Measurements from ENCODE around the gene WFIKKN1. TPM values are rescaled to one million over a fixed set of nuclear protein-coding genes. Genes with fewer than 3 reads are reported as not detected.
A peak's percentile ranks its signal among the peaks of the same experiment; 100 is the strongest.

Gene WFIKKN1
- polyA plus RNA-seq, 10 donors: 0.18 to 0.79 (median 0.40) TPM

GRCh38 chr16:634996-635395, 4.2 kb downstream of the WFIKKN1 start:
- DNase-seq: no peak

GRCh38 chr16:635573-636205, 4.9 kb downstream of the WFIKKN1 start:
- no peak for DNase-seq

- DNase-seq: peak; percentile 94 to 98 (median 96)
Observed at GRCh38 chr16:636206-637080, 5.7 kb downstream of the WFIKKN1 start, which contains the start of gene METTL26. TSS of gene METTL26 (minus strand) at chr16:636305. CDS start at chr16:636290, 15 bp downstream.

- DNase-seq: peak; percentile 56 to 89 (median 89)
Observed at GRCh38 chr16:637081-638018, 6.6 kb downstream of the WFIKKN1 start.

- DNase-seq: no peak
Observed at GRCh38 chr16:638034-638543, 7.3 kb downstream of the WFIKKN1 start.

DNA sequence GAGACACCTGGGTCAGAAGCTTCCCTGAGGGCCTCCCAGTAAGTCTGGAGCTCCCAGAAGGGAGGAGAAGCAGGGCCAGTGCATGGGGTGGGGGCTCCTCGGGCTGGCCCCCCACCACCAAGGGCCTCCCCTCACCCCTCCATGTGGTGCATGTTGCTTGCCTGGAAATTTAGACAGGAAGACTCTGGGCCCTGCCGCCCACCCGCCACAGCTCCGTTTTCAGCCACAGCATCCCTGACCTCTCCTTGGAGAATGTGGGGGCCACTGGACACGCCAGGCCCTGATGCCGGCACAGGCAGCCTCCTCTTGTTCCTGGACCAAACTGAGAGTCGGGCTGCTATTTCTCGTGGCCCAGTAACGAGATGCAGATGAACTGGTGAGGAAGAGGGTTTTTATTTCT, 8.1 kb downstream of the WFIKKN1 start:
- no peak for DNase-seq

- no peak for DNase-seq
Observed at GRCh38 chr16:640614-641013, 9.8 kb downstream of the WFIKKN1 start.

- peak; percentile 62 to 83 (median 62) for DNase-seq
Observed at GRCh38 chr16:641326-642188, 10.8 kb downstream of the WFIKKN1 start, which contains the start of gene MCRIP2. TSS of gene MCRIP2 (plus strand) at chr16:641828. CDS start at chr16:641992, 164 bp downstream.

GRCh38 chr16:642189-643049, 11.6 kb downstream of the WFIKKN1 start:
- peak in 1 of 3 donors; percentile 56 for DNase-seq

DNA sequence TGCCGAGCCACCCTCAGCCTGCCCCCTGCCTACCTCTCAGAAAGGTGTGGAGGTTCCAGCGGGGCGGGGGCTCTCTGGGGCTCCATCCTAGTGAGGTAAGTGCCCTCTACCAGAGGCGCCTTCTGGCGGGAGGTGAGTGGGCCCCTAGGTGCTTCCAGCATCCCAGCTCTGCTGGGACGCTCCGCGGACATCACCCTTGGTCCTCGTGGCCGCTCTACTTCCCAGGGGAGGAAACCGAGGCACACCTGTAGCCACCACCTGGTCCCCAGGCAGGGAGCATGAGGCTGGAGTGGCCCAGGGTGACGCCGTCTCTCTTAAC, 12.2 kb downstream of the WFIKKN1 start:
- no peak for DNase-seq

GRCh38 chr16:644556-644955, 13.8 kb downstream of the WFIKKN1 start:
- DNase-seq: no peak

DNA sequence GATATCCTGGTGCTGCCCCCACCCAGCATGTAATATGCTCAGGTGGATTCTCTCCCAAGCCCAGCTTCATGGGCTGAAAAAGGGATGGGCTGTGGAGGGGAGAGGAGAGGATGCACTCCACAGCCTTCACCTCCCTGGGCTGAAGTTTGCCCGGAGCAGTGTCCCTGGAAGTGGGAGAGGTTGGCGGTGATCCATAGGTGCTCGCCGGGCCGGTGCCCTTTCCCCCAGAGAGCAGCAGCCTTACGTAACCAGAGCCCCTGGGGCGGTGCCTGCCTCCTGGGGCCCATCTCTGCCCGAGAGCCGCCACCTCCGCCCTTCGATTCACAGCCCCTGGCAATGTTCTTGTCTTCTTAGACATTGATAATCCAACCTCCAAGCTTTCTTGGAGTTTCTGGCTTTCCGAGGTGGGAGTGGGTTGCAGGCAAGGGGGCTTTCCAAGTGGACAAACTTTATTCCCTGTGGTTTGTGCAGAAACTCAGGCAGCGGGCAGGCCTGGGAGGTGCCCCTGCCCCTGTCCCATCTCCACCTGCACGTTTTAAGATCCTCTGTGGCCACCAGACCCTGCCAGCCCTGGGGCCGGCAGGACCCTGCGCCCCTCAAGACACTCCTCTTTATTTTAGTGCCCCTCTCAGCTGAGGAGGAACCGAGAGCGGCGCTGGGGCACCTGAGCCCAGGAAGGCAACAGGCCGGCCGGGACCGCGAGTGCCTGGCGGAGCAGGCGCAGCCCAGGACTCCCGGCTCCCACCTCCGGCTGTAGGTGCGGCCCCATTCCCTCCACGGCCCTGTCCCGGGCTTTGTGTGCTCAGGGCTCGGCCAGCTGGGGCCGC, 15.3 kb downstream of the WFIKKN1 start:
- DNase-seq: no peak

- no peak for DNase-seq
Observed at GRCh38 chr16:646679-647172, 15.9 kb downstream of the WFIKKN1 start.

DNA sequence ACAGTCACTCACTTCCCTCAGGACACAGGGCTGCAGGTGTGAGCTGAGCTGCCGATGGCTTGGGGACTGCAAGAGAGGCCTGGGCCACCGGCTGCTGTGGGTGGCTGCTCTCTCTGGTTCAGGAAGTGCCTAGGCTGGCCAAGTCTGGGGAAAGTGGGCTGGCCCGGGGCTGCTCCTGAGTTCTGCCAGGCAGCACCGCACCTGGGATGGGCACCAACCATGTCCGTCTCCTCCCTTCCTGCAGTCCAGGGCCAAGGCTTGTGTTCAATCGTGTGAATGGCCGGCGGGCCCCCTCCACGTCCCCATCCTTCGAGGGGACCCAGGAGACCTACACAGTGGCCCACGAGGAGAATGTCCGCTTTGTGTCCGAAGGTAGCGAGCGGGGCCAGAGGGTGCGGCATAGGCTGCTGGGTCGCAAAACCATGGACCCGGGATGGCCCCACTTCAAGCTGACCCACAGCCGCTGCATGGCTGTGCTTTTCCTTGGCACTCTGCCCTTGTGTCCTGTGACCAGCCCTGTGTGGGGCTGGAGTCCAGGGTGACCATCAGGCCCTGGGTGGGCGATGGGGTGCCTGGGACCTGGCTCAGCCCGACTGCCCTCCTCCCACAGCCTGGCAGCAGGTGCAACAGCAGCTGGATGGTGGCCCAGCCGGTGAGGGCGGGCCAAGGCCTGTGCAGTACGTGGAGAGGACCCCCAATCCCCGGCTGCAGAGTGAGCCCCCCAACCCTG, 16.6 kb downstream of the WFIKKN1 start:
- DNase-seq: no peak

GRCh38 chr16:648071-648780, 17.4 kb downstream of the WFIKKN1 start:
- no peak for DNase-seq

DNA sequence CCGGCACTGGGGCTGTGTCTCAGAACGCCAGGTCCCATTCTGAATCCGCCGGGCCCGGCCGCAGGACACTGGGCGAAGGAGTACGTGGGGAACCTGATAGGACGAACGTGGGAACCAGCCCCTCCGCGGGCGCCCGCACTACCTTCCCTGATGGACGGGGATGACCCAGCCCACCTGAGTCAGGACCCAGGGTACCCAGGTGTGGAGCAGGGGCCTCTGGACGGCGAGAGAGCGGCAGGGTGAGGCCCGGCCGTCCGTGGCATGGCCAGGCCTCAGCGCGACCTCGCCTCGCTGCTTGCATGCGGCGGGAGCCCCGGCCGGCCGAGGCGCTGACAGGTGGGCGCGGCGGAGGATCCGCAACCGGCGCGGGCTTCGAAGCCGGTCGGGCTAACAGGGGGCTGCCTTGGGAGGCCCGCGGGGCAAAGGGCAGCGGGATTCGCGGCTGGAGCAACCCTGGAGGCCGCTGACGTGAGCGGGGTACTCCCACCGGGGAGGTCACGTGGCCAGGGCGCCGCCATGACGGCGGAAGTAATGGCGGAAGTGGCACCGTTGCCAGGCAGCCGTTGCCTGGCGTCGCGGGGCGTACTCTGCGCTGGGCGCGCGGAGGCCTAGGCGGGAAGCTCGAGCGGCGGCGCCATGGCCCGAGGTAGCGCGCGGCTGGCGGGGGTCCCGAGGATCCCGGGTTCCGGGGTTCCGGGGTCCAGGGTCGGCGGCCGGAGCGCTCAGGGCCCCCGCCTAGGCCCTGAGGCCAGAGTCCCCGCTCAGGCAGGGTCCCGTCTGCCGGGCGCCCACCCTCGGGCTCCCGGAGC, 18.2 kb downstream of the WFIKKN1 start, which contains the start of gene WDR90:
TSS of gene WDR90 (plus strand) at position 585 of the 809 bp plus-strand sequence. CDS start at position 637, 52 bp downstream.
- DNase-seq: peak; percentile 88 to 97 (median 93)

Measured in muscle of back (tissue), 11 donors.